Measurements from ENCODE around the gene DCDC2B. TPM values are rescaled to one million over a fixed set of nuclear protein-coding genes. Genes with fewer than 3 reads are reported as not detected.

The DCDC2B gene
- total and polyA plus RNA-seq, 2 of the 13 experiments (the other 11 are each of a cell fraction or from before 2014, with no cell fraction given), result not detected

DNA sequence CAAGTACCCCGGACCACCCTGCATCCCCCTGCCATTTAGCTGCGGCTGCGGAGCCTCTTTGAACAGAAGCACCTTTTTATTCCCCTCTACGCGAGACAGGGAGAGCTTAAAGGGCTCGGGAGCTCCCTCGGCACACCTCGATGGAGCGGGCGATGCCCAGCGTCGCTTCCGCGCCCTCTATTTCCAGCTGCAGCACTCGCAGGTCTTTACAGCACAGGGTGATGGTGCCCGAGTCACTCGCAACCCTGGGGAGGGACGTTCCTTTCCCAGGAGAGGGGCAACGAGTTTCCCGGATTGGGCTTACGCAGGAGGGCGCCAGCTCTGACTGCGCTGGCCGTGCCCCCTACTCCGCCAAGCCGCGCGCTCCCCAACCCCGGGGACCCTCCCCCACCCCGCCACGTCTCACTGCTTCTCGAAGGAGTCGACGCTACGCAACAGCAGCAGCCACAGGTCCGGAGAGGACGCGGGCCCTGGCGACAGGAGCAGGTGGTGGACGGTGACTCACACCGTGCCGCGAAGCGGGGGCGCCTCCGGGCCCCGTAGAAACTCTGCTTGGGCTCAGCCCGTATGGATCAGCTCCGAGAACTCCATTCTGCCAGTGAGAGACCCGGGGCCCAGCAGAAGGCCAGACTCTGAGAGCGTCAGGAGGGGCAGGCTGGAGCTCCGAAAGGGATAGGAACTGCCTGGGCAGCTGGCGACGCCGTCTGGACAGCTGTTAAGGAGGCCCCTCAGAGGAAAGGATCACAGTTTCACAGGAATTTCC lies 32.3 kb downstream of the DCDC2B start (continued):
- TF ChIP-seq ZNF235 (CRISPR knock-in tag; IDR thresholded peaks at IDR 0.05; ENCODE audit: borderline replicate concordance) (no peak), GPN1 (CRISPR knock-in tag; IDR thresholded peaks at IDR 0.05; ENCODE audit: borderline replicate concordance) (no peak), PAWR (CRISPR knock-in tag; IDR thresholded peaks at IDR 0.05; ENCODE audit: borderline replicate concordance) (no peak), NFYC (CRISPR knock-in tag; IDR thresholded peaks at IDR 0.05) (no peak), IKZF1 (IDR thresholded peaks at IDR 0.05) (no peak), ZNF17 (CRISPR knock-in tag; IDR thresholded peaks at IDR 0.05) (0 out of 2 replicates have a peak, but pooled peaks have one; percentile 43), ZNF83 (CRISPR knock-in tag; IDR thresholded peaks at IDR 0.05; ENCODE audit: borderline replicate concordance) (no peak), ZNF563 (CRISPR knock-in tag; IDR thresholded peaks at IDR 0.05) (0 out of 2 replicates have a peak, but pooled peaks have one; percentile 19), GFI1 (CRISPR knock-in tag; IDR thresholded peaks at IDR 0.05; ENCODE audit: borderline replicate concordance) (0 out of 2 replicates have a peak, but pooled peaks have one; percentile 14), ZNF607 (CRISPR knock-in tag; IDR thresholded peaks at IDR 0.05; ENCODE audit: borderline replicate concordance) (peak; percentile 80), KAT8 (CRISPR knock-in tag; IDR thresholded peaks at IDR 0.05) (peak; percentile 31; the same call in 1 of the 2 replicates), HNRNPL (IDR thresholded peaks at IDR 0.05; ENCODE audit: low read depth, low read length) (0 out of 2 replicates have a peak, but pooled peaks have one; percentile 38), GATAD1 (CRISPR knock-in tag; IDR thresholded peaks at IDR 0.05) (0 out of 2 replicates have a peak, but pooled peaks have one; percentile 17), RARA (CRISPR knock-in tag; IDR thresholded peaks at IDR 0.05) (no peak), BORCS8-MEF2B (CRISPR knock-in tag; IDR thresholded peaks at IDR 0.05) (peak; percentile 46; the same call in 1 of the 2 replicates), MIXL1 (CRISPR knock-in tag; IDR thresholded peaks at IDR 0.05) (0 out of 2 replicates have a peak, but pooled peaks have one; percentile 12), CEBPG (CRISPR knock-in tag; IDR thresholded peaks at IDR 0.05) (no peak), ZZZ3 (CRISPR knock-in tag; IDR thresholded peaks at IDR 0.05; ENCODE audit: borderline replicate concordance) (0 out of 2 replicates have a peak, but pooled peaks have one; percentile 44), RXRB (CRISPR knock-in tag; IDR thresholded peaks at IDR 0.05; ENCODE audit: borderline replicate concordance) (no peak; the same call in 1 of the 2 replicates)
- TF ChIP-seq, protein P1, sequence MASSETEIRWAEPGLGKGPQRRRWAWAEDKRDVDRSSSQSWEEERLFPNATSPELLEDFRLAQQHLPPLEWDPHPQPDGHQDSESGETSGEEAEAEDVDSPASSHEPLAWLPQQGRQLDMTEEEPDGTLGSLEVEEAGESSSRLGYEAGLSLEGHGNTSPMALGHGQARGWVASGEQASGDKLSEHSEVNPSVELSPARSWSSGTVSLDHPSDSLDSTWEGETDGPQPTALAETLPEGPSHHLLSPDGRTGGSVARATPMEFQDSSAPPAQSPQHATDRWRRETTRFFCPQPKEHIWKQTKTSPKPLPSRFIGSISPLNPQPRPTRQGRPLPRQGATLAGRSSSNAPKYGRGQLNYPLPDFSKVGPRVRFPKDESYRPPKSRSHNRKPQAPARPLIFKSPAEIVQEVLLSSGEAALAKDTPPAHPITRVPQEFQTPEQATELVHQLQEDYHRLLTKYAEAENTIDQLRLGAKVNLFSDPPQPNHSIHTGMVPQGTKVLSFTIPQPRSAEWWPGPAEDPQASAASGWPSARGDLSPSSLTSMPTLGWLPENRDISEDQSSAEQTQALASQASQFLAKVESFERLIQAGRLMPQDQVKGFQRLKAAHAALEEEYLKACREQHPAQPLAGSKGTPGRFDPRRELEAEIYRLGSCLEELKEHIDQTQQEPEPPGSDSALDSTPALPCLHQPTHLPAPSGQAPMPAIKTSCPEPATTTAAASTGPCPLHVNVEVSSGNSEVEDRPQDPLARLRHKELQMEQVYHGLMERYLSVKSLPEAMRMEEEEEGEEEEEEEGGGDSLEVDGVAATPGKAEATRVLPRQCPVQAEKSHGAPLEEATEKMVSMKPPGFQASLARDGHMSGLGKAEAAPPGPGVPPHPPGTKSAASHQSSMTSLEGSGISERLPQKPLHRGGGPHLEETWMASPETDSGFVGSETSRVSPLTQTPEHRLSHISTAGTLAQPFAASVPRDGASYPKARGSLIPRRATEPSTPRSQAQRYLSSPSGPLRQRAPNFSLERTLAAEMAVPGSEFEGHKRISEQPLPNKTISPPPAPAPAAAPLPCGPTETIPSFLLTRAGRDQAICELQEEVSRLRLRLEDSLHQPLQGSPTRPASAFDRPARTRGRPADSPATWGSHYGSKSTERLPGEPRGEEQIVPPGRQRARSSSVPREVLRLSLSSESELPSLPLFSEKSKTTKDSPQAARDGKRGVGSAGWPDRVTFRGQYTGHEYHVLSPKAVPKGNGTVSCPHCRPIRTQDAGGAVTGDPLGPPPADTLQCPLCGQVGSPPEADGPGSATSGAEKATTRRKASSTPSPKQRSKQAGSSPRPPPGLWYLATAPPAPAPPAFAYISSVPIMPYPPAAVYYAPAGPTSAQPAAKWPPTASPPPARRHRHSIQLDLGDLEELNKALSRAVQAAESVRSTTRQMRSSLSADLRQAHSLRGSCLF (CRISPR knock-in tag; IDR thresholded peaks at IDR 0.05; ENCODE audit: borderline replicate concordance), result no peak
- TF ChIP-seq, protein P2, sequence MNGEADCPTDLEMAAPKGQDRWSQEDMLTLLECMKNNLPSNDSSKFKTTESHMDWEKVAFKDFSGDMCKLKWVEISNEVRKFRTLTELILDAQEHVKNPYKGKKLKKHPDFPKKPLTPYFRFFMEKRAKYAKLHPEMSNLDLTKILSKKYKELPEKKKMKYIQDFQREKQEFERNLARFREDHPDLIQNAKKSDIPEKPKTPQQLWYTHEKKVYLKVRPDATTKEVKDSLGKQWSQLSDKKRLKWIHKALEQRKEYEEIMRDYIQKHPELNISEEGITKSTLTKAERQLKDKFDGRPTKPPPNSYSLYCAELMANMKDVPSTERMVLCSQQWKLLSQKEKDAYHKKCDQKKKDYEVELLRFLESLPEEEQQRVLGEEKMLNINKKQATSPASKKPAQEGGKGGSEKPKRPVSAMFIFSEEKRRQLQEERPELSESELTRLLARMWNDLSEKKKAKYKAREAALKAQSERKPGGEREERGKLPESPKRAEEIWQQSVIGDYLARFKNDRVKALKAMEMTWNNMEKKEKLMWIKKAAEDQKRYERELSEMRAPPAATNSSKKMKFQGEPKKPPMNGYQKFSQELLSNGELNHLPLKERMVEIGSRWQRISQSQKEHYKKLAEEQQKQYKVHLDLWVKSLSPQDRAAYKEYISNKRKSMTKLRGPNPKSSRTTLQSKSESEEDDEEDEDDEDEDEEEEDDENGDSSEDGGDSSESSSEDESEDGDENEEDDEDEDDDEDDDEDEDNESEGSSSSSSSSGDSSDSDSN (CRISPR knock-in tag; IDR thresholded peaks at IDR 0.05), result peak; percentile 55
- TF ChIP-seq, protein P3, sequence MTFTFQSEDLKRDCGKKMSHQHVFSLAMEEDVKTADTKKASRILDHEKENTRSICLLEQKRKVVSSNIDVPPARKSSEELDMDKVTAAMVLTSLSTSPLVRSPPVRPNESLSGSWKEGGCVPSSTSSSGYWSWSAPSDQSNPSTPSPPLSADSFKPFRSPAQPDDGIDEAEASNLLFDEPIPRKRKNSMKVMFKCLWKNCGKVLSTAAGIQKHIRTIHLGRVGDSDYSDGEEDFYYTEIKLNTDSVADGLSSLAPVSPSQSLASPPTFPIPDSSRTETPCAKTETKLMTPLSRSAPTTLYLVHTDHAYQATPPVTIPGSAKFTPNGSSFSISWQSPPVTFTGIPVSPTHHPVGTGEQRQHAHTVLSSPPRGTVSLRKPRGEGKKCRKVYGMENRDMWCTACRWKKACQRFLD (CRISPR knock-in tag; IDR thresholded peaks at IDR 0.05; ENCODE audit: borderline replicate concordance), result 0 out of 2 replicates have a peak, but pooled peaks have one; percentile 66
